HepG2 (cell line): Measurements from ENCODE around the gene CYP27A1. TPM values are rescaled to one million over a fixed set of nuclear protein-coding genes. Genes with fewer than 3 reads are reported as not detected.
A peak's percentile ranks its signal among the peaks of the same experiment; 100 is the strongest.

Source experiments
- ATAC-seq: fragments of 200-7000 bp; cut with Tn5 transposase; 3 replicates; pipeline ENCODE4 v1.9.1; 2020; ENCODE audit warnings: mild to moderate bottlenecking, moderate library complexity
- BruUV-seq: library from RNA; stranded (reverse); fragments of 400-500 nt; replicated peaks from 2 replicates; lab custom pipeline; 2021; lab: Mats Ljungman, UMichigan
- CTCF ChIA-PET: fragments of 300-600 bp; formaldehyde crosslinking; extraction: SDS; loops from one replicate; lab custom pipeline; 2021; ENCODE audit warnings: low total read pairs, inconsistent platforms, low intra/inter-chr PET ratio; lab: Yijun Ruan, JAX
- POLR2A ChIA-PET: fragments of 350-600 bp; sonication (Branson Sonifier 250); formaldehyde crosslinking; loops from one replicate; lab custom pipeline; 2020; ENCODE audit warnings: antibody characterized with exemption, inconsistent platforms; lab: Yijun Ruan, JAX
- DNase-seq: peaks from one replicate; pipeline ENCODE4 v3.0.0-alpha.2; 2015; ENCODE audit warnings: low spot score
- FAIRE-seq: peaks from 3 replicates; lab custom pipeline; 2011; peaks lifted over from hg19 to GRCh38; lab: Jason Lieb, UNC
- H2AFZ ChIP-seq: one replicate; pipeline ENCODE4 v1.6.1; 2011; ENCODE audit warnings: low read length, inconsistent platforms
- H3K27ac ChIP-seq: fragments of 300-600 bp; 3 replicates; pipeline ENCODE4 v1.8.0; 2011; ENCODE audit warnings: mixed run types, mild to moderate bottlenecking, mixed read lengths, low read length, inconsistent platforms; ENCODE audit not compliant: insufficient read depth; ENCODE audit errors: extremely low read length
- H3K27me3 ChIP-seq, 2 experiments: fragments of 200-600 bp in 1 of 2; 2 replicates in 1 of 2; 3 replicates in 1 of 2; pipeline versions ENCODE4 v1.6.0 to v1.8.0; 2011; ENCODE audit warnings: low read length in 2 of 2, mild to moderate bottlenecking in 2 of 2, moderate library complexity in 2 of 2, inconsistent platforms in 1 of 2; ENCODE audit not compliant: insufficient read depth in 2 of 2, control insufficient read depth in 1 of 2
- H3K36me3 ChIP-seq, 2 experiments: fragments of 200-600 bp in 1 of 2; replicated peaks in 1 of 2; 2 replicates in 1 of 2; 3 replicates in 1 of 2; pipeline versions ENCODE4 v1.5.1 to v1.8.0; 2011; ENCODE audit warnings: low read length in 2 of 2, inconsistent platforms in 1 of 2; ENCODE audit not compliant: insufficient read depth in 2 of 2, control insufficient read depth in 1 of 2
- H3K4me1 ChIP-seq: 2 replicates; pipeline ENCODE4 v1.5.1; 2012; ENCODE audit warnings: low read length, inconsistent platforms; ENCODE audit not compliant: insufficient read depth
- H3K4me2 ChIP-seq: 2 replicates; pipeline ENCODE4 v1.6.0; 2011; ENCODE audit warnings: low read depth, low read length, inconsistent platforms
- H3K4me3 ChIP-seq, 3 experiments: fragments of 200-600 bp in 1 of 3; sonication (generic), shearing (Covaris generic) in 1 of 3; replicated peaks in 1 of 3; 2 replicates each; pipeline ENCODE4 v1.5.1; 2011 to 2016; ENCODE audit warnings: low read length in 3 of 3, inconsistent platforms in 2 of 3, low read depth in 2 of 3, mild to moderate bottlenecking in 2 of 3, control low read depth in 1 of 3, mixed read lengths in 1 of 3; ENCODE audit not compliant: insufficient read depth in 1 of 3
- H3K79me2 ChIP-seq: one replicate; pipeline ENCODE4 v1.6.1; 2011; ENCODE audit warnings: low read length, inconsistent platforms; ENCODE audit not compliant: insufficient read depth
- H3K9ac ChIP-seq: 2 replicates; pipeline ENCODE4 v1.6.0; 2011; ENCODE audit warnings: mild to moderate bottlenecking, low read depth, low read length, inconsistent platforms; ENCODE audit not compliant: insufficient read depth
- H3K9me3 ChIP-seq: 2 replicates; pipeline ENCODE4 v1.5.1; 2012; ENCODE audit warnings: mild to moderate bottlenecking, low read length
- H4K20me1 ChIP-seq: 2 replicates; pipeline ENCODE4 v1.6.0; 2011; ENCODE audit warnings: inconsistent platforms, mild to moderate bottlenecking, low read length, moderate library complexity; ENCODE audit not compliant: insufficient read depth
- ATF7-NPFF ChIP-seq: sonication (generic); formaldehyde crosslinking; IDR thresholded peaks from 2 replicates; pipeline ENCODE4 v1.8.1; 2023; ENCODE audit warnings: mild to moderate bottlenecking, low read depth, missing genetic modification reagents, moderate library complexity
- CEBPG ChIP-seq: IDR thresholded peaks from 2 replicates; pipeline ENCODE4 v1.6.1; 2016
- GATAD1 ChIP-seq: IDR thresholded peaks from 2 replicates; pipeline ENCODE4 v1.6.1; 2016; ENCODE audit warnings: missing genetic modification reagents, missing compliant biosample characterization
- HNF4G ChIP-seq, 2 experiments: sonication (generic) in 1 of 2; formaldehyde crosslinking in 1 of 2; IDR thresholded peaks; 2 replicates each; pipeline versions ENCODE4 v1.4.0 to v1.6.1; 2011 to 2020; ENCODE audit warnings: borderline replicate concordance in 2 of 2, low read depth in 2 of 2, mild to moderate bottlenecking in 2 of 2, low read length in 1 of 2, missing genetic modification reagents in 1 of 2, moderate library complexity in 1 of 2
- HNRNPL ChIP-seq: fragments of 200-400 bp; formaldehyde crosslinking; IDR thresholded peaks from 2 replicates; pipeline ENCODE4 v1.6.1; 2017; ENCODE audit warnings: mild to moderate bottlenecking, low read depth, low read length
- LCORL ChIP-seq, 2 experiments: fragments of 450-650 bp in 1 of 2; sonication (generic) in 1 of 2; formaldehyde crosslinking in 1 of 2; IDR thresholded peaks; 2 replicates each; pipeline versions ENCODE4 v1.5.0 to v1.6.1; 2017 to 2020; ENCODE audit warnings: antibody characterized with exemption in 1 of 2, missing genetic modification reagents in 1 of 2
- MED1 ChIP-seq: sonication (generic); formaldehyde crosslinking; IDR thresholded peaks from 2 replicates; pipeline ENCODE4 v1.4.0; 2020; ENCODE audit warnings: missing genetic modification reagents
- NKX3-1 ChIP-seq: sonication (generic); formaldehyde crosslinking; IDR thresholded peaks from 2 replicates; pipeline ENCODE4 v1.5.0; 2020; ENCODE audit warnings: missing genetic modification reagents
- POLR2AphosphoS5 ChIP-seq: IDR thresholded peaks from 2 replicates; pipeline ENCODE4 v1.6.1; 2012; ENCODE audit warnings: low read depth, low read length
- SOX6 ChIP-seq, 2 experiments: fragments of 450-650 bp in 1 of 2; sonication (generic) in 1 of 2; formaldehyde crosslinking in 1 of 2; IDR thresholded peaks; 2 replicates each; pipeline versions ENCODE4 v1.4.0 to v1.6.1; 2017 to 2020; ENCODE audit warnings: antibody characterized with exemption in 1 of 2, mild to moderate bottlenecking in 1 of 2, missing genetic modification reagents in 1 of 2
- SSRP1 ChIP-seq: IDR thresholded peaks from 2 replicates; pipeline ENCODE4 v1.6.1; 2016; ENCODE audit warnings: control low read depth
- YY1 ChIP-seq: IDR thresholded peaks from 2 replicates; pipeline ENCODE4 v1.6.1; 2011; ENCODE audit warnings: low read length, low read depth, moderate library complexity, mild to moderate bottlenecking; ENCODE audit not compliant: insufficient read depth, insufficient replicate concordance
- ZNF232 ChIP-seq: sonication (generic); formaldehyde crosslinking; IDR thresholded peaks from 2 replicates; pipeline ENCODE4 v1.4.0; 2020; ENCODE audit warnings: missing genetic modification reagents, borderline replicate concordance
- ZNF350 ChIP-seq: sonication (generic); formaldehyde crosslinking; IDR thresholded peaks from 2 replicates; pipeline ENCODE4 v1.4.0; 2020; ENCODE audit warnings: mild to moderate bottlenecking, low read depth, missing genetic modification reagents, borderline replicate concordance
- ZNF44 ChIP-seq: sonication (generic); formaldehyde crosslinking; IDR thresholded peaks from 2 replicates; pipeline ENCODE4 v1.5.1; 2020; ENCODE audit warnings: mild to moderate bottlenecking, missing genetic modification reagents
- ZNF615 ChIP-seq: sonication (generic); formaldehyde crosslinking; IDR thresholded peaks from 2 replicates; pipeline ENCODE4 v1.5.0; 2020; ENCODE audit warnings: mild to moderate bottlenecking, missing genetic modification reagents, borderline replicate concordance
- ZNF772 ChIP-seq: sonication (generic); formaldehyde crosslinking; IDR thresholded peaks from 2 replicates; pipeline ENCODE4 v1.5.0; 2020; ENCODE audit warnings: mild to moderate bottlenecking, missing genetic modification reagents
- ZNF788 ChIP-seq: sonication (generic); formaldehyde crosslinking; IDR thresholded peaks from 2 replicates; pipeline ENCODE4 v1.5.0; 2020; ENCODE audit warnings: mild to moderate bottlenecking, missing genetic modification reagents, borderline replicate concordance
- ZNF879 ChIP-seq: sonication (generic); formaldehyde crosslinking; IDR thresholded peaks from 2 replicates; pipeline ENCODE4 v1.8.1; 2023; ENCODE audit warnings: missing genetic modification reagents
- WGBS: methylation state at CpG from one replicate; pipeline ENCODE4 v1.1.6; 2017; ENCODE audit warnings: low lambda C conversion rate; 5-methylcytosine and 5-hydroxymethylcytosine counted together
- in situ Hi-C: cut with HindIII; loops from 2 replicates; pipeline ENCODE4 v1.10.0; 2017; ENCODE audit warnings: low pct_unique_long_range_greater_than_20kb; ENCODE audit not compliant: extremely low pct_ligation_motif_present
- intact Hi-C: fragments of 100-400 bp; cut with micrococcal nuclease; formaldehyde crosslinking; loops from one replicate; pipeline ENCODE4 v1.10.0; 2022; ENCODE audit not compliant: unreplicated experiment
- polyA plus RNA-seq, 8 experiments: library from polyadenylated mRNA; depleted of rRNA in 3 of 8; stranded (reverse) in 7 of 8; unstranded in 1 of 8; fragments of >200 nt; fragmentation: Illumina TruSeq in 4 of 8; extraction: Trizol in 4 of 8; gene quantifications; 2 replicates each; pipeline versions ENCODE4 v1.2.1 to v1.2.3, GENCODE V29; 2011 to 2016; ENCODE audit warnings: low read depth in 4 of 8, missing spikeins in 1 of 8, mixed read lengths in 1 of 8; ENCODE audit not compliant: insufficient read depth in 1 of 8
- total RNA-seq, 5 experiments: library from RNA; depleted of rRNA; stranded (reverse); fragments of >200 nt; fragmentation: Illumina TruSeq; extraction: Trizol; gene quantifications; 2 replicates each; pipeline ENCODE4 v1.2.3, GENCODE V29; 2016; ENCODE audit warnings: low read depth in 1 of 5
- TF ChIP-seq, protein P1 (sequence below): sonication (generic); formaldehyde crosslinking; IDR thresholded peaks from 2 replicates; pipeline ENCODE4 v1.5.1; 2020; ENCODE audit warnings: mild to moderate bottlenecking, missing genetic modification reagents, moderate library complexity

Gene CYP27A1
- total and polyA plus RNA-seq, 2 of the 13 experiments (the other 11 are each of a cell fraction or from before 2014, with no cell fraction given) = 157 to 266 TPM

DNA sequence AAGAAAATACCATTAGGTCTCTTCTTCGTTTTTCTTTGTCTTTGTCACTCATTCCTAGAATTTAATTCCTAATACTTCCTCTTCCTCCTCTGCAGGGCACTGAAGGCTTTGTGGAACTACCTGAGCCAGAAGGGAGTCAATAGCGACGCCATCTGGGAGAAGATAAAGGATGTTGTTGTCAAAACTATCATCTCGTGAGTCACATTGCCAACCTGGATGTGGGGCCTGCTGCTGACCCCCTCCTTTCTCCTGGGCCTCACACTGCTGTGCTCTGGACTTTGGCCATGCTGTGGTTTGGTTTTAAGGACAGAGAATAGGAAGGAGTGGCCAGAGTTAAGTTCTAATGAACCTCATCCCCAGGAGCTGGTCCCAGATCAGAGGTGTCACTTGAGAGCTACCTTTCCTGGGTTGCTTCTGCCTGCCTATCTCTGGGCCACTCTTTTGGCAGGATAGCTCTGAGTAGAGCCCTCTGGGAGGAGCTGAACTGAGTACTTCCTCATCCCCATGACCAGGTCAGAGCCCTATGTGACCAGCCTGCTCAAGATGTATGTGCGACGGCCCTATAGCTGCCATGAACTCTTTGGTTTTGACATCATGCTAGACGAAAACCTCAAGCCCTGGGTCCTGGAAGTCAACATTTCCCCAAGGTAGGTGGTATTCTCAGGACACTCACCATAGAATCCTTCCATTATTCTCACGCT is 33.1 kb upstream of the CYP27A1 start:
- FAIRE-seq (peak; percentile 87), ATAC-seq (peak; percentile 62), DNase-seq (peak; percentile 93)
- Histone ChIP-seq H3K4me2 (peak overlapping the region; percentile 50), H3K4me1 (peaks cover 96% of the 10 kb centered on the region), H3K79me2 (peaks cover 21% of the 10 kb centered on the region), H3K9ac (no peak overlapping the region), H3K4me3 (peak overlapping the region in 1 of 3 experiments; percentile 23; a peak in 2 of 6 replicates), H3K9me3 (no peaks in the 10 kb centered on the region), H4K20me1 (no peaks in the 10 kb centered on the region), H3K27ac (peak overlapping the region; percentile 95), H2AFZ (no peak overlapping the region), H3K27me3 (no peaks in the 10 kb centered on the region), H3K36me3 (peaks cover 34 to 70% of the 10 kb centered on the region in 2 experiments)
- in situ Hi-C loops = loop anchor here (25.0 kb wide), 1 partner anchor 88 kb away; the partner anchor contains the start of gene PRKAG3
- intact Hi-C loops = loop anchor here (1.0 kb wide), 1 partner anchor 98 kb away; no protein-coding TSS in a partner anchor
- 48% methylated on average over 8 of the region's 8 CpGs for WGBS
- BruUV-seq = no TSS peak
- ChIA-PET POLR2A (interaction anchor here (0.5 to 8.6 kb wide), 13 partner anchors 8 to 101 kb away, joined by 3 to 218 read pairs (median 4); partner anchors contain the start of gene CYP27A1), CTCF (interaction anchor here (1.4 to 1.6 kb wide), 3 partner anchors 17 to 99 kb away, joined by 5 to 10 read pairs (median 6); no protein-coding TSS in a partner anchor)
- TF ChIP-seq ZNF879 = no peak
- 0 out of 2 replicates have a peak, but pooled peaks have one; percentile 55 for TF ChIP-seq ZNF232
- TF ChIP-seq, protein P1, sequence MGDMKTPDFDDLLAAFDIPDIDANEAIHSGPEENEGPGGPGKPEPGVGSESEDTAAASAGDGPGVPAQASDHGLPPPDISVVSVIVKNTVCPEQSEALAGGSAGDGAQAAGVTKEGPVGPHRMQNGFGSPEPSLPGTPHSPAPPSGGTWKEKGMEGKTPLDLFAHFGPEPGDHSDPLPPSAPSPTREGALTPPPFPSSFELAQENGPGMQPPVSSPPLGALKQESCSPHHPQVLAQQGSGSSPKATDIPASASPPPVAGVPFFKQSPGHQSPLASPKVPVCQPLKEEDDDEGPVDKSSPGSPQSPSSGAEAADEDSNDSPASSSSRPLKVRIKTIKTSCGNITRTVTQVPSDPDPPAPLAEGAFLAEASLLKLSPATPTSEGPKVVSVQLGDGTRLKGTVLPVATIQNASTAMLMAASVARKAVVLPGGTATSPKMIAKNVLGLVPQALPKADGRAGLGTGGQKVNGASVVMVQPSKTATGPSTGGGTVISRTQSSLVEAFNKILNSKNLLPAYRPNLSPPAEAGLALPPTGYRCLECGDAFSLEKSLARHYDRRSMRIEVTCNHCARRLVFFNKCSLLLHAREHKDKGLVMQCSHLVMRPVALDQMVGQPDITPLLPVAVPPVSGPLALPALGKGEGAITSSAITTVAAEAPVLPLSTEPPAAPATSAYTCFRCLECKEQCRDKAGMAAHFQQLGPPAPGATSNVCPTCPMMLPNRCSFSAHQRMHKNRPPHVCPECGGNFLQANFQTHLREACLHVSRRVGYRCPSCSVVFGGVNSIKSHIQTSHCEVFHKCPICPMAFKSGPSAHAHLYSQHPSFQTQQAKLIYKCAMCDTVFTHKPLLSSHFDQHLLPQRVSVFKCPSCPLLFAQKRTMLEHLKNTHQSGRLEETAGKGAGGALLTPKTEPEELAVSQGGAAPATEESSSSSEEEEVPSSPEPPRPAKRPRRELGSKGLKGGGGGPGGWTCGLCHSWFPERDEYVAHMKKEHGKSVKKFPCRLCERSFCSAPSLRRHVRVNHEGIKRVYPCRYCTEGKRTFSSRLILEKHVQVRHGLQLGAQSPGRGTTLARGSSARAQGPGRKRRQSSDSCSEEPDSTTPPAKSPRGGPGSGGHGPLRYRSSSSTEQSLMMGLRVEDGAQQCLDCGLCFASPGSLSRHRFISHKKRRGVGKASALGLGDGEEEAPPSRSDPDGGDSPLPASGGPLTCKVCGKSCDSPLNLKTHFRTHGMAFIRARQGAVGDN (CRISPR knock-in tag) = peak; percentile 59; the same call in 1 of the 2 replicates
- TF ChIP-seq HNF4G (IDR thresholded peaks at IDR 0.05; ENCODE audit: borderline replicate concordance, low read depth, low read length) = peak; percentile 91
- peak; percentile 83; the same call in 1 of the 2 replicates for TF ChIP-seq HNF4G (CRISPR knock-in tag; IDR thresholded peaks at IDR 0.05; ENCODE audit: borderline replicate concordance, low read depth)
- no peak for TF ChIP-seq SOX6 (IDR thresholded peaks at IDR 0.05)
- TF ChIP-seq SOX6 (CRISPR knock-in tag; IDR thresholded peaks at IDR 0.05) = peak; percentile 94
- peak; percentile 12; the same call in 1 of the 2 replicates for TF ChIP-seq CEBPG (CRISPR knock-in tag)
- no peak for TF ChIP-seq HNRNPL
- TF ChIP-seq NKX3-1 (CRISPR knock-in tag) = no peak
- TF ChIP-seq SSRP1 (CRISPR knock-in tag) = peak; percentile 68; the same call in 1 of the 2 replicates
- TF ChIP-seq GATAD1 (CRISPR knock-in tag) = peak; percentile 76
- TF ChIP-seq LCORL (IDR thresholded peaks at IDR 0.05) = no peak
- peak; percentile 91 for TF ChIP-seq LCORL (CRISPR knock-in tag; IDR thresholded peaks at IDR 0.05)
- peak; percentile 83 for TF ChIP-seq MED1 (CRISPR knock-in tag)
- TF ChIP-seq ZNF615 (CRISPR knock-in tag) = no peak
- TF ChIP-seq ATF7-NPFF (CRISPR knock-in tag) = 0 out of 2 replicates have a peak, but pooled peaks have one; percentile 39
- TF ChIP-seq ZNF44 = no peak
- peak; percentile 79; the same call in 1 of the 2 replicates for TF ChIP-seq ZNF788
- peak; percentile 65 for TF ChIP-seq ZNF772 (CRISPR knock-in tag)
- peak; percentile 26 for TF ChIP-seq YY1
- TF ChIP-seq ZNF350 (CRISPR knock-in tag) = peak; percentile 73; the same call in 1 of the 2 replicates
- no peak for TF ChIP-seq POLR2AphosphoS5
